Sigmoid colon (tissue), 7 donors: ENCODE measurements around the gene TJP1. TPM values are rescaled to one million over a fixed set of nuclear protein-coding genes. Genes with fewer than 3 reads are reported as not detected.

Experiments
- DNase-seq: peaks from one replicate; pipeline ENCODE4 v3.0.0-alpha.2; 2019
- H3K27ac ChIP-seq, 4 donors: fragments of 200-600 bp; sonication (generic); one replicate each; pipeline ENCODE4 v1.5.1; 2016 to 2019; ENCODE audit warnings: mild to moderate bottlenecking in 1 of 4
- H3K27me3 ChIP-seq, 3 donors: fragments of 200-600 bp; sonication (generic); one replicate each; pipeline ENCODE4 v1.5.1; 2019; ENCODE audit warnings: mild to moderate bottlenecking in 1 of 3
- H3K36me3 ChIP-seq, 4 donors: fragments of 200-600 bp; sonication (generic); one replicate each; pipeline ENCODE4 v1.5.1; 2016 to 2019
- H3K4me1 ChIP-seq, 4 donors: fragments of 200-600 bp; sonication (generic); one replicate each; pipeline ENCODE4 v1.5.1; 2017 to 2019
- H3K4me3 ChIP-seq, 4 donors: fragments of 200-600 bp; sonication (generic); one replicate each; pipeline ENCODE4 v1.5.1; 2017 to 2019; ENCODE audit warnings: mild to moderate bottlenecking in 2 of 4, moderate library complexity in 1 of 4
- H3K9me3 ChIP-seq, 4 donors: fragments of 200-600 bp in 3 of 4; sonication (generic) in 3 of 4; one replicate each; pipeline versions ENCODE4 v1.5.1 to v1.6.1; 2013 to 2019
- CTCF ChIP-seq, 4 experiments: fragments of 450-650 bp in 3 of 4; fragments of 200-600 bp in 1 of 4; IDR thresholded peaks; one replicate each; pipeline ENCODE4 v1.5.1; 2016 to 2019; ENCODE audit warnings: antibody characterized with exemption in 4 of 4, mild to moderate bottlenecking in 3 of 4, moderate library complexity in 2 of 4
- EP300 ChIP-seq, 4 donors: sonication (generic); formaldehyde crosslinking; IDR thresholded peaks; one replicate each; pipeline ENCODE4 v1.6.1; 2017; ENCODE audit warnings: antibody characterized with exemption in 4 of 4
- POLR2A ChIP-seq, 2 donors: fragments of 450-650 bp; IDR thresholded peaks; one replicate each; pipeline ENCODE4 v1.6.1; 2016; ENCODE audit warnings: antibody characterized with exemption in 2 of 2, mild to moderate bottlenecking in 2 of 2, moderate library complexity in 2 of 2
- POLR2AphosphoS5 ChIP-seq, 4 donors: sonication (generic); formaldehyde crosslinking; IDR thresholded peaks; one replicate each; pipeline ENCODE4 v1.6.1; 2017; ENCODE audit warnings: antibody characterized with exemption in 4 of 4
- WGBS, 2 donors: extraction: QIAGEN DNeasy Blood & Tissue Kit; methylation state at CpG; one replicate each; pipeline ENCODE4 v1.1.7; 2013; 5-methylcytosine and 5-hydroxymethylcytosine counted together
- intact Hi-C: fragments of 100-400 bp; cut with DNase I; formaldehyde crosslinking; loops from one replicate; pipeline ENCODE4 v1.15.1; 2023
- polyA plus RNA-seq, 3 donors: library from polyadenylated mRNA; stranded (reverse); fragments of 200-250 nt; gene quantifications; one replicate each; pipeline ENCODE4 v1.2.3, GENCODE V29; 2013
- total RNA-seq, 4 donors: library from RNA; depleted of rRNA; stranded (reverse); fragments of >200 nt; gene quantifications; one replicate each; pipeline ENCODE4 v1.1.0, GENCODE V29; 2016
- donor health status: healthy with polysubstance abuse.
- donor health status: Bipolar disorder and iron deficiency.
- donor health status: healthy.

The TJP1 gene
- total and polyA plus RNA-seq, 7 donors: 21.3 to 134 (median 92.0) TPM

- no peak for DNase-seq
- TF ChIP-seq POLR2A (IDR thresholded peaks at IDR 0.05): no peak
- TF ChIP-seq POLR2AphosphoS5 (IDR thresholded peaks at IDR 0.05): peak in 1 of 4 donors; percentile 30
- Histone ChIP-seq H3K27ac (peak overlapping the region in 3 of 4 donors; percentile 33 to 72 (median 62)), H3K27me3 (no peaks in the 10 kb centered on the region), H3K4me1 (peaks cover 0 to 73% (median 53%) of the 10 kb centered on the region in 4 donors), H3K9me3 (no peaks in the 10 kb centered on the region), H3K4me3 (no peak overlapping the region), H3K36me3 (no peaks in the 10 kb centered on the region)
- 55 to 64% methylated on average over 3 of the region's 3 CpGs for WGBS, 2 donors
- intact Hi-C loops: loop anchor here (10.0 kb wide), 1 partner anchor 50 kb away; no protein-coding TSS in a partner anchor
These were observed 7.1 kb downstream of the TJP1 start for GRCh38 chr15:29815000-29815710.

GRCh38 chr15:29813009-29813408 is 9.3 kb downstream of the TJP1 start:
- Histone ChIP-seq H3K4me3 (no peak overlapping the region), H3K9me3 (no peaks in the 10 kb centered on the region), H3K27me3 (no peaks in the 10 kb centered on the region), H3K4me1 (peaks cover 0 to 73% (median 47%) of the 10 kb centered on the region in 4 donors), H3K36me3 (no peaks in the 10 kb centered on the region), H3K27ac (no peak overlapping the region)
- intact Hi-C loops: loop anchor here (10.0 kb wide), 1 partner anchor 48 kb away; no protein-coding TSS in a partner anchor
- TF ChIP-seq POLR2AphosphoS5 (IDR thresholded peaks at IDR 0.05): no peak
- no peak for TF ChIP-seq EP300 (IDR thresholded peaks at IDR 0.05)
- no peak for TF ChIP-seq POLR2A (IDR thresholded peaks at IDR 0.05)
- no peak for TF ChIP-seq CTCF (IDR thresholded peaks at IDR 0.05)
- DNase-seq: no peak

- Histone ChIP-seq H3K36me3 (no peaks in the 10 kb centered on the region), H3K27me3 (no peaks in the 10 kb centered on the region), H3K4me3 (no peak overlapping the region), H3K4me1 (peaks cover 0 to 76% (median 47%) of the 10 kb centered on the region in 4 donors), H3K27ac (no peak overlapping the region), H3K9me3 (no peaks in the 10 kb centered on the region)
- intact Hi-C loops: loop anchor here (10.0 kb wide), 1 partner anchor 48 kb away; no protein-coding TSS in a partner anchor
- TF ChIP-seq POLR2A (IDR thresholded peaks at IDR 0.05) (no peak), POLR2AphosphoS5 (IDR thresholded peaks at IDR 0.05) (no peak), EP300 (IDR thresholded peaks at IDR 0.05) (no peak), CTCF (IDR thresholded peaks at IDR 0.05) (no peak)
- no peak for DNase-seq
- 15 to 57% methylated on average over 2 of the region's 2 CpGs for WGBS, 2 donors
These were observed 9.9 kb downstream of the TJP1 start for GRCh38 chr15:29812384-29812694.

GRCh38 chr15:29811691-29812383 is 10.4 kb downstream of the TJP1 start:
- H3K36me3 ChIP-seq: no peaks in the 10 kb centered on the region
- peaks cover 0 to 79% (median 47%) of the 10 kb centered on the region in 4 donors for H3K4me1 ChIP-seq
- no peaks in the 10 kb centered on the region for H3K27me3 ChIP-seq
- no peak overlapping the region for H3K27ac ChIP-seq
- TF ChIP-seq CTCF (IDR thresholded peaks at IDR 0.05): no peak
- TF ChIP-seq POLR2A (IDR thresholded peaks at IDR 0.05): no peak
- no peak for TF ChIP-seq POLR2AphosphoS5 (IDR thresholded peaks at IDR 0.05)
- no peak for TF ChIP-seq EP300 (IDR thresholded peaks at IDR 0.05)
- WGBS, 2 donors: 12 to 50% methylated on average over 2 of the region's 2 CpGs
- intact Hi-C loops: loop anchor here (10.0 kb wide), 1 partner anchor 47 kb away; no protein-coding TSS in a partner anchor
- DNase-seq: no peak
- no peaks in the 10 kb centered on the region for H3K9me3 ChIP-seq
- H3K4me3 ChIP-seq: no peak overlapping the region

- H3K36me3 ChIP-seq: no peaks in the 10 kb centered on the region
- H3K4me1 ChIP-seq: peaks cover 0 to 76% (median 57%) of the 10 kb centered on the region in 4 donors
- TF ChIP-seq POLR2AphosphoS5 (IDR thresholded peaks at IDR 0.05) (no peak), EP300 (IDR thresholded peaks at IDR 0.05) (no peak), POLR2A (IDR thresholded peaks at IDR 0.05) (no peak), CTCF (IDR thresholded peaks at IDR 0.05) (no peak)
- H3K9me3 ChIP-seq: no peaks in the 10 kb centered on the region
- intact Hi-C loops: loop anchor here (10.0 kb wide), 1 partner anchor 461 kb away; no protein-coding TSS in a partner anchor
- DNase-seq: no peak
- no peak overlapping the region for H3K4me3 ChIP-seq
- 83 to 88% methylated on average over 4 of the region's 4 CpGs for WGBS, 2 donors
- H3K27me3 ChIP-seq: no peaks in the 10 kb centered on the region
- H3K27ac ChIP-seq: peak overlapping the region in 2 of 4 donors; percentile 44 to 69
These were observed 16.6 kb downstream of the TJP1 start for GRCh38 chr15:29805708-29806104.
